Activated CD4-positive, alpha-beta memory T cell treated with anti-CD3 and anti-CD28 coated beads for 36 hours (primary cell): ENCODE measurements around the gene PPIF. TPM values are rescaled to one million over a fixed set of nuclear protein-coding genes. Genes with fewer than 3 reads are reported as not detected.

Experiments
- CTCF ChIA-PET: fragments of 350-600 bp; sonication (Branson Sonifier 250); formaldehyde crosslinking; loops from one replicate; lab custom pipeline; 2021; ENCODE audit warnings: antibody characterized with exemption, inconsistent platforms; lab: Charles Lee
- POLR2A ChIA-PET: fragments of 350-600 bp; sonication (Branson Sonifier 250); formaldehyde crosslinking; loops from one replicate; lab custom pipeline; 2021; ENCODE audit warnings: antibody characterized with exemption; lab: Charles Lee
- DNase-seq: peaks from one replicate; pipeline ENCODE4 v3.0.0-alpha.2; 2020
- H3K27ac Mint-ChIP-seq: one replicate; pipeline ENCODE4 v1.8.0; 2021; ENCODE audit warnings: mixed read lengths
- H3K27me3 Mint-ChIP-seq: one replicate; pipeline ENCODE4 v1.8.0; 2021; ENCODE audit warnings: mixed read lengths
- H3K36me3 Mint-ChIP-seq: one replicate; pipeline ENCODE4 v1.8.0; 2021; ENCODE audit warnings: mixed read lengths
- H3K4me1 Mint-ChIP-seq: one replicate; pipeline ENCODE4 v1.8.0; 2021; ENCODE audit warnings: low read depth, mixed read lengths
- H3K4me3 Mint-ChIP-seq: one replicate; pipeline ENCODE4 v1.8.0; 2021; ENCODE audit warnings: mild to moderate bottlenecking, mixed read lengths
- H3K9me3 Mint-ChIP-seq: one replicate; pipeline ENCODE4 v1.8.0; 2021; ENCODE audit warnings: mixed read lengths
- intact Hi-C: fragments of 100-400 bp; cut with micrococcal nuclease; formaldehyde crosslinking; loops from one replicate; pipeline ENCODE4 v1.15.1; 2023
- total RNA-seq, 2 experiments: library from RNA; stranded (reverse); gene quantifications; one replicate each; pipeline ENCODE4 v1.2.3, GENCODE V29; 2021

PPIF gene
- total RNA-seq, 2 experiments from 2014 or later = 87.2 to 94.0 TPM

DNA sequence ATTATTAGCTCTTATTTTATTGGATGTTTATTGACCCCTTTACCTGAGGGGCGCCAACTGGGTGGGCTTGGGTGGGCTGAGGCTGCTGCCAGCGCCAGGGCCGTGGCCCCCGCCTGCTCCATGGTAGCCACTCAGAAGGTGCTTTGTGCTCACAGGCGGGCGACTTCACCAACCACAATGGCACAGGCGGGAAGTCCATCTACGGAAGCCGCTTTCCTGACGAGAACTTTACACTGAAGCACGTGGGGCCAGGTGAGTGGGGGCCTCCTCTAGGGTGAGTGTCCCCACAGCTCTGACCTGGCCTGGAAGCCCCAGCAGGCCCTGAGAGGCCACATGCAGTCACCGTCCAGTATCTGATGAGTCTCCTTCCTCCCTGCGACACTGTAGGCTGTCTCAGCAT lies 4.1 kb downstream of the PPIF start:
- DNase-seq = no peak
- Mint-ChIP-seq H3K9me3 (no peaks in the 10 kb centered on the region), H3K4me1 (peaks cover 49% of the 10 kb centered on the region), H3K27ac (no peak overlapping the region), H3K27me3 (no peaks in the 10 kb centered on the region), H3K36me3 (peaks cover 77% of the 10 kb centered on the region), H3K4me3 (no peak overlapping the region)
- CTCF ChIA-PET = no interaction called here
- POLR2A ChIA-PET = interaction anchor here (0.5 to 0.8 kb wide), 2 partner anchors 10 to 33 kb away, joined by 3 to 4 read pairs; no protein-coding TSS in a partner anchor
- intact Hi-C loops = no loop called here

DNA sequence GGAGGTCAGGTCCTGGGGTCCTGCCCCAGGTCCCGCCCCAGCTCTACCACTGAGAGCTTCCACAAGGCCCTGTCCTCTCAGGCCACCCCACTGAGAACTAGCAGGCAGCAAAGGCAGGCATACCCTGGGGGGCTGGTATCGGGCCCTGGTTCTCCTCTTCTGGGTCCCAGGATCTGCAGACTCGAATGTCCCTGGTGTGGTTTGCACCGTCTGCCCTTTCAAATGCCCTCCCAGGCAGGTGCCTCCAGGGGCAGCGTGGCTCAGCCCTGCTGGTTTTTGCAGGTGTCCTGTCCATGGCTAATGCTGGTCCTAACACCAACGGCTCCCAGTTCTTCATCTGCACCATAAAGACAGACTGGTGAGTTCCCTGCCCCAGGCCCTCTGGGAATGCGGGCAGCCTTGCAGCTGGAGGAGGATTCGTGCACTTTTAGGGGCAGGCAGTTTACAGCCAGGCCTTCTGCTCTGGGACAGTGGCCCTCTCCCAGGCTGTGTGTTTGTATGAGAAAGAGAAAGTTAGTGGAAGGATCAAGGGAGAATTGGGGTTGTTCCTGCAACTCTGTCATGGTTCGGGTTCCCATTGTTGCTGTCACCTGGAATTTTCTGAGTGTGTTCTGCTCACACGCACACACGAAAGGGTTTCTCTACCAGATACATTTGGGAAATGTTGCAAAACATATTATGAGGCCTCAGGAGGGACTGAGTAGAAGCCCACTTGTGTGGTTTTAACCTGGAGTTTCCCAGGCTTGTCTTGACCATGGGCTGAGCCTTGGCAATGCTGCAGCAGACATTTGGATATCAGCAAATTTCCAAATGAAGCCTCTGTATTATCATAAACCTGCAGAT lies 5.0 kb downstream of the PPIF start:
- Mint-ChIP-seq H3K4me1 (peaks cover 45% of the 10 kb centered on the region), H3K36me3 (peaks cover 83% of the 10 kb centered on the region), H3K27me3 (no peaks in the 10 kb centered on the region), H3K9me3 (no peaks in the 10 kb centered on the region), H3K4me3 (no peak overlapping the region), H3K27ac (no peak overlapping the region)
- DNase-seq = no peak
- ChIA-PET CTCF (no interaction called here), POLR2A (no interaction called here)
- intact Hi-C loops = no loop called here

DNA sequence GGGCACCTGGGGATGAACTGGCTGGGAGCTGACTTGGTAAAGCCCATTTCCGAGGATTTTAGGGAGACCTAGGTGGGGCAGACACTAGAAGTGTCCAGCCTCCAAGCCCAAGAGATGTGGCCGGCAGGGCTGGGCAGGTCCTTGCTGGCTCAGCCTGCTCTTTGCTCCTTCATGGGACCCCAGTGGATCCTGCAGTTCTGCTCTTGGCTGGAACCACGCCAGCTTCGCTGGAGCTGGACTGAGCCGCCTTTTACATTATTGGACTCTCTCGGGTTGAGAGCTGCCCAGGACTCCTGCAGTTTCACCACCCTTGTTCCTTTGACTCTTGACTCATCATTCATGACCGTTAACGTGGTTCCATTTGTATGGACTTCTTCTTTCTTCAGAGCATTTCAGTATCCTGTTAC lies 5.7 kb downstream of the PPIF start:
- intact Hi-C loops = no loop called here
- no peaks in the 10 kb centered on the region for H3K27me3 Mint-ChIP-seq
- H3K27ac Mint-ChIP-seq = no peak overlapping the region
- H3K9me3 Mint-ChIP-seq = no peaks in the 10 kb centered on the region
- POLR2A ChIA-PET = no interaction called here
- CTCF ChIA-PET = interaction anchor here (1.0 kb wide), 1 partner anchor 21 kb away, joined by 6 read pairs; no protein-coding TSS in a partner anchor
- H3K4me1 Mint-ChIP-seq = peaks cover 45% of the 10 kb centered on the region
- H3K4me3 Mint-ChIP-seq = no peak overlapping the region
- peaks cover 86% of the 10 kb centered on the region for H3K36me3 Mint-ChIP-seq
- no peak for DNase-seq

DNA sequence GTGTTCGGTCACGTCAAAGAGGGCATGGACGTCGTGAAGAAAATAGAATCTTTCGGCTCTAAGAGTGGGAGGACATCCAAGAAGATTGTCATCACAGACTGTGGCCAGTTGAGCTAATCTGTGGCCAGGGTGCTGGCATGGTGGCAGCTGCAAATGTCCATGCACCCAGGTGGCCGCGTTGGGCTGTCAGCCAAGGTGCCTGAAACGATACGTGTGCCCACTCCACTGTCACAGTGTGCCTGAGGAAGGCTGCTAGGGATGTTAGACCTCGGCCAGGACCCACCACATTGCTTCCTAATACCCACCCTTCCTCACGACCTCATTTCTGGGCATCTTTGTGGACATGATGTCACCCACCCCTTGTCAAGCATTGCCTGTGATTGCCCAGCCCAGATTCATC lies 6.5 kb downstream of the PPIF start:
- no peak for DNase-seq
- CTCF ChIA-PET = interaction anchor here (1.0 kb wide), 1 partner anchor 21 kb away, joined by 6 read pairs; no protein-coding TSS in a partner anchor
- peaks cover 82% of the 10 kb centered on the region for H3K36me3 Mint-ChIP-seq
- H3K4me1 Mint-ChIP-seq = peaks cover 42% of the 10 kb centered on the region
- no peak overlapping the region for H3K27ac Mint-ChIP-seq
- H3K4me3 Mint-ChIP-seq = no peak overlapping the region
- POLR2A ChIA-PET = no interaction called here
- H3K9me3 Mint-ChIP-seq = no peaks in the 10 kb centered on the region
- intact Hi-C loops = no loop called here
- no peaks in the 10 kb centered on the region for H3K27me3 Mint-ChIP-seq

DNA sequence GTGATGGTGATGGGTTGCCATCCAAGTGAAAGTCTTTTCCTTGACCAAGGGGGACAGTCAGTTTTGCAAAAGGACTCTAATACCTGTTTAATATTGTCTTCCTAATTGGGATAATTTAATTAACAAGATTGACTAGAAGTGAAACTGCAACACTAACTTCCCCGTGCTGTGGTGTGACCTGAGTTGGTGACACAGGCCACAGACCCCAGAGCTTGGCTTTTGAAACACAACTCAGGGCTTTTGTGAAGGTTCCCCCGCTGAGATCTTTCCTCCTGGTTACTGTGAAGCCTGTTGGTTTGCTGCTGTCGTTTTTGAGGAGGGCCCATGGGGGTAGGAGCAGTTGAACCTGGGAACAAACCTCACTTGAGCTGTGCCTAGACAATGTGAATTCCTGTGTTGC lies 6.9 kb downstream of the PPIF start:
- CTCF ChIA-PET = interaction anchor here (1.6 kb wide), 1 partner anchor 20 kb away, joined by 7 read pairs; no protein-coding TSS in a partner anchor

DNA sequence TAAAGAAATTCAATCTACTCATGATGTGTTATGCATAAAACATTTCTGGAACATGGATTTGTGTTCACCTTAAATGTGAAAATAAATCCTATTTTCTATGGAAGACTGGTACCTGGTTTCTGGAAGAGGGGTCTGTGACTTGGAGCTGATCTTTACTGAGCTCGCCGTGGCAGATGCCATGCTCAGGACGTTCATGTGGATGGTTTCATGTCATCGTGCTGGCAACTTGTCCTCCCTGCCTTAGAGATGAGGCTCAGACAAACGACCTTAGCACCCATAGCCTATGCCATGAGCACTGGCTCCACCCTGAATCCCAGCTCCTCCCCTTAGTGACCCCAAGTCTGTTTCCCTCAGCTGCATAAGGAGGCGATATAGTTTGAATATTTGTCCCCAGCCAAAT lies 7.3 kb downstream of the PPIF start:
- Mint-ChIP-seq H3K27me3 (no peaks in the 10 kb centered on the region), H3K4me3 (no peak overlapping the region), H3K4me1 (peaks cover 33% of the 10 kb centered on the region), H3K9me3 (no peaks in the 10 kb centered on the region), H3K36me3 (peaks cover 76% of the 10 kb centered on the region), H3K27ac (no peak overlapping the region)
- intact Hi-C loops = no loop called here
- no peak for DNase-seq
- CTCF ChIA-PET = interaction anchor here (1.6 kb wide), 1 partner anchor 20 kb away, joined by 7 read pairs; no protein-coding TSS in a partner anchor
- POLR2A ChIA-PET = interaction anchor here (0.9 kb wide), 1 partner anchor 31 kb away, joined by 3 read pairs; no protein-coding TSS in a partner anchor

More for the DNA sequence above, 6.9 kb downstream of the PPIF start:
- Mint-ChIP-seq H3K27ac (no peak overlapping the region), H3K36me3 (peaks cover 81% of the 10 kb centered on the region), H3K27me3 (no peaks in the 10 kb centered on the region), H3K4me1 (peaks cover 38% of the 10 kb centered on the region), H3K4me3 (no peak overlapping the region), H3K9me3 (no peaks in the 10 kb centered on the region)
- intact Hi-C loops = no loop called here
- DNase-seq = no peak
- POLR2A ChIA-PET = interaction anchor here (0.9 kb wide), 1 partner anchor 31 kb away, joined by 3 read pairs; no protein-coding TSS in a partner anchor

DNA sequence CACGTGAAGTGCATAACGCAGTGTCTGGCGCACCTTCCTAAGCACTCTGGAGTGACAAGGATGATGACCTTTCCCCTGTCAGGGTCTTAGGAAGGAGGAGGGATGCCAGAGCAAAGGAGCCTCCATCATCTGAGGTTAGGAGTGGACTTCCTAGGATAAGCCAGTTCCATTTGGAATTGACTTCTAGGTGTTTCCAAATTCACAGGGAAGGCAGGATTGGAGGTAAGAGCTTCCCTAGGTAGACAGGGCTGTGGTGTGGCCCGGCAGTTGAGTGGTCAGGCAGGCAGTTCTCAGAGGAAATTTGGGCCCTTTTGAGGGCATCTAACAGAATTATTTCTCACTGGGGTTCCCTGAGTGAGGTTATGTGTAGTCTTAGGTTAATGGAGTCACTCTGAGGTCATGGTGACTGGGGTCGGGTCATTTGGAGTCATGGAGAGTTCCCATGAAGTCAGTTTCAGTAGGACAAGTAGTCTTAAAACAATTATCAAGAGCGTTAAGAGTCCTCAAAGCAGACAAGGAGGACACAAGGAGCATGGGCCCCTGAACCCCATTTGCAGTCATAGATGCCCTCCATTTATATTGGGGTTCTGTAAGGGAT lies 8.2 kb downstream of the PPIF start:
- DNase-seq = no peak
- intact Hi-C loops = no loop called here
- POLR2A ChIA-PET = no interaction called here
- H3K27ac Mint-ChIP-seq = no peak overlapping the region
- H3K4me3 Mint-ChIP-seq = no peak overlapping the region
- CTCF ChIA-PET = interaction anchor here (1.6 kb wide), 1 partner anchor 19 kb away, joined by 7 read pairs; no protein-coding TSS in a partner anchor
- no peaks in the 10 kb centered on the region for H3K27me3 Mint-ChIP-seq
- peaks cover 27% of the 10 kb centered on the region for H3K4me1 Mint-ChIP-seq
- H3K9me3 Mint-ChIP-seq = no peaks in the 10 kb centered on the region
- peaks cover 67% of the 10 kb centered on the region for H3K36me3 Mint-ChIP-seq

DNA sequence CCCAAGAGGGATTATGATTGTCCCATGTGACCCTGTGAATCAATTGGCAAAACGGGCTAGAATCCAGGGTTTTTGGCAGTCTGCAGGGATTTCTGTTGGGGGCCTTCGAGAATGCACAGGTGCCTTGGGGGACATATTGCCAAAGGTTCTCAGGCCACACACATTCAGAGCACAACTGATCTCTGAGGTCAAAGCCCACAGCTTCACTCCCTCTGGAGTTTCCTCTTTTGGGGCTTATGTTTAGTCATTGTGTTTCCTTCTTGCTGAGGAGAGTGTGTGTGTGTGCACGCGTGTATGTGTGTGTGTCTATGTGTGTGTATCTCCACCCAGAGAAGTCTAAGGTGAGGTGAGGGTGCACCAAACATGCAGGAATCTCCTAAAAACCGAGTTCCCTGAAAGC lies 8.8 kb downstream of the PPIF start:
- Mint-ChIP-seq H3K9me3 (no peaks in the 10 kb centered on the region), H3K27me3 (no peaks in the 10 kb centered on the region), H3K36me3 (peaks cover 62% of the 10 kb centered on the region), H3K27ac (no peak overlapping the region), H3K4me3 (no peak overlapping the region), H3K4me1 (peaks cover 32% of the 10 kb centered on the region)
- POLR2A ChIA-PET = interaction anchor here (1.5 kb wide), 1 partner anchor 8 kb away, joined by 4 read pairs; no protein-coding TSS in a partner anchor
- intact Hi-C loops = no loop called here
- CTCF ChIA-PET = interaction anchor here (1.6 kb wide), 1 partner anchor 18 kb away, joined by 7 read pairs; no protein-coding TSS in a partner anchor
- no peak for DNase-seq

DNA sequence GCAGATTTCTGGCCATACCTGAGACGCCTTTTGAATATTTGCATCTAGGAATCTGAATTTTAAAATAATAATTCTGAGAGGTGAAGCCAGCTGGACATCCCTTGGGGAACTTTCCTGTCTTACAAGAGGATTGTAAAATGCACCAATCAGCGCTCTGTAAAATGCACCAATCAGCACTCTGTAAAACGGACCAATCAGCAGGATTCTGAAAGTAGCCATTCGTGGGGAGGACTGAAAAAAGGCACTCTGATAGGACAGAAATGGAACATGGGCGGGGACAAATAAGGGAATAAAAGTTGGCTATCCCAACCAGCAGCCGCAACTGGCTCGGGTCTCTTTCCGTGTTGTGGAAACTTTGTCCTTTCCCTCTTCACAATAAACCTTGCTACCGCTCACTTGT lies 9.9 kb downstream of the PPIF start:
- POLR2A ChIA-PET = interaction anchor here (1.5 kb wide), 1 partner anchor 9 kb away, joined by 4 read pairs; no protein-coding TSS in a partner anchor
- CTCF ChIA-PET = interaction anchor here (1.3 kb wide), 1 partner anchor 8 kb away, joined by 3 read pairs; no protein-coding TSS in a partner anchor
- H3K27ac Mint-ChIP-seq = no peak overlapping the region

DNA sequence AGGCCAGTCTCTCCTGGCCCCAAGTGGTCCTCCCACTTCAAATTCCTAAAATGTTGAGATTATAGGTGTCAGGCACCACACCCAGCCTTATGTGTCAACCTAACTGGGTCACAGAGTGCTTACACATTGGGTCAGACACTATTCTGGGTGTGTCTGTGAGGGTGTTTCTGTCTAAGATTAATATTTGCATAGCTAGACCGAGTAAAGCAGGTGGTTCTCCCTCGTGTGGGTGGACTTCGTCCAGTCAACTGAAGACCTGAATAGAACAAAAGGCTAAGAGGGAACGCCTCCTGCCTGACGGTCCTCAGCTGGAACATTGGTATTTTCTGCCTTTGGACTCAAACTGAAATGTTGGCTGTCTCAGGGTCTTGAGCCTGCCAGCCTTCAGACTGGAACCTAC lies 11.5 kb downstream of the PPIF start:
- Mint-ChIP-seq H3K9me3 (no peaks in the 10 kb centered on the region), H3K27ac (no peak overlapping the region), H3K36me3 (peaks cover 40% of the 10 kb centered on the region), H3K27me3 (no peaks in the 10 kb centered on the region), H3K4me1 (peaks cover 34% of the 10 kb centered on the region), H3K4me3 (no peak overlapping the region)
- intact Hi-C loops = no loop called here
- ChIA-PET POLR2A (interaction anchor here (0.7 kb wide), 1 partner anchor 10 kb away, joined by 3 read pairs; no protein-coding TSS in a partner anchor), CTCF (interaction anchor here (1.2 to 1.3 kb wide), 2 partner anchors 13 to 16 kb away, joined by 3 to 5 read pairs; no protein-coding TSS in a partner anchor)
- DNase-seq = no peak

More for the DNA sequence above, 9.9 kb downstream of the PPIF start:
- H3K27me3 Mint-ChIP-seq = no peaks in the 10 kb centered on the region
- intact Hi-C loops = no loop called here
- H3K4me1 Mint-ChIP-seq = peaks cover 43% of the 10 kb centered on the region
- no peak for DNase-seq
- H3K36me3 Mint-ChIP-seq = peaks cover 55% of the 10 kb centered on the region
- H3K9me3 Mint-ChIP-seq = no peaks in the 10 kb centered on the region
- H3K4me3 Mint-ChIP-seq = no peak overlapping the region

DNA sequence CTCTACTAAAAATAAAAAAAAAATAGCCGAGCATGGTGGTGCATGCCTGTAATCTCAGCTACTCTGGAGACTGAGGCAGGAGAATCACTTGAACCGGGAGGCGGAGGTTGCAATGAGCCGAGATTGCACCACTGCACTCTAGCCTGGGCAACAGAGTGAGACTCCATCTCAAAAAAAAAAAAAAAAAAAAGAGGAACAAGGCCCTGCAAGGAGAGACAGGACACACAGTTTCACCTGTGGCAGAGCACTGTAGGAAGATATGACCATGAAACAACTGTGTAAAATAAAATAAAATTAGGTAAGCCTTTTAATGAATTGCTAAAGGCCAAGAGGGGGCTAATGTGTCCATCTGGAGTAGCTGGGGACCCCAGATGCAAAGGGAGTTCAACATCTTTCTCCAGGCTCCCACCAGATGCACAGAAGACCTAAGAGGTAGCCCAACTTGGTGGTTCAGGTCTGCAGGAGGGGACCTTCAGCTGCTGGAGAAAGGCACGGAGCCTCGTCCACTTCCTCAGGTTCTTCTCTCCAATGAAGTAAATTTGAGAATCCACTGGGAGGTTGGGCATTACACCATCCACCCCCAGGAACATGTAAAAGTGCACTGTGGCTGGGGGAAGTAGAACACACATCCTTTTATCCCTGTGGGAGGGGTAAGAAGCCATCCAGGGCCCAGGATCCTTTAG lies 12.7 kb downstream of the PPIF start:
- POLR2A ChIA-PET = no interaction called here

More for the DNA sequence above, 12.7 kb downstream of the PPIF start:
- no peak overlapping the region for H3K27ac Mint-ChIP-seq
- H3K27me3 Mint-ChIP-seq = no peaks in the 10 kb centered on the region
- DNase-seq = no peak
- H3K4me1 Mint-ChIP-seq = peaks cover 30% of the 10 kb centered on the region
- CTCF ChIA-PET = interaction anchor here (1.3 kb wide), 1 partner anchor 14 kb away, joined by 3 read pairs; no protein-coding TSS in a partner anchor
- intact Hi-C loops = no loop called here
- H3K9me3 Mint-ChIP-seq = no peaks in the 10 kb centered on the region
- H3K4me3 Mint-ChIP-seq = no peak overlapping the region
- H3K36me3 Mint-ChIP-seq = peaks cover 28% of the 10 kb centered on the region
